Ishikawa (cell line): ENCODE results near the gene RAPGEFL1.
A peak's percentile ranks its signal among the peaks of the same experiment; 100 is the strongest.

Experiments
- CEBPB ChIP-seq: IDR thresholded peaks from 2 replicates; pipeline ENCODE4 v1.6.1; 2012
- CREB1 ChIP-seq: IDR thresholded peaks from 2 replicates; pipeline ENCODE4 v1.6.1; 2012; ENCODE audit warnings: low read depth
- EGR1 ChIP-seq: IDR thresholded peaks from 2 replicates; pipeline ENCODE4 v1.6.1; 2012
- EP300 ChIP-seq: IDR thresholded peaks from 2 replicates; pipeline ENCODE4 v1.6.1; 2012; ENCODE audit warnings: borderline replicate concordance
- FOXM1 ChIP-seq: IDR thresholded peaks from 2 replicates; pipeline ENCODE4 v1.6.1; 2012; ENCODE audit warnings: low read depth, borderline replicate concordance
- MAX ChIP-seq: IDR thresholded peaks from 2 replicates; pipeline ENCODE4 v1.6.1; 2012
- NFIC ChIP-seq: IDR thresholded peaks from 2 replicates; pipeline ENCODE4 v1.6.1; 2012
- RAD21 ChIP-seq: IDR thresholded peaks from 2 replicates; pipeline ENCODE4 v1.6.1; 2012; ENCODE audit warnings: low read depth
- REST ChIP-seq: IDR thresholded peaks from 2 replicates; pipeline ENCODE4 v1.6.1; 2012; ENCODE audit warnings: low read depth, mild to moderate bottlenecking
- TAF1 ChIP-seq: IDR thresholded peaks from 2 replicates; pipeline ENCODE4 v1.6.1; 2012; ENCODE audit warnings: low read depth, mild to moderate bottlenecking
- TCF12 ChIP-seq: IDR thresholded peaks from 2 replicates; pipeline ENCODE4 v1.6.1; 2012; ENCODE audit warnings: low read depth
- TEAD4 ChIP-seq: IDR thresholded peaks from 2 replicates; pipeline ENCODE4 v1.6.1; 2012
- USF1 ChIP-seq: IDR thresholded peaks from 2 replicates; pipeline ENCODE4 v1.6.1; 2012
- YY1 ChIP-seq: IDR thresholded peaks from 2 replicates; pipeline ENCODE4 v1.6.1; 2012; ENCODE audit warnings: low read depth
- ZBTB7A ChIP-seq: IDR thresholded peaks from 2 replicates; pipeline ENCODE4 v1.6.1; 2012; ENCODE audit warnings: low read depth

RAPGEFL1 gene

GRCh38 chr17:40173778-40174135, 3.5 kb upstream of the RAPGEFL1 start:
- no peak for TF ChIP-seq FOXM1
- no peak for TF ChIP-seq CREB1
- no peak for TF ChIP-seq TEAD4
- TF ChIP-seq CEBPB: no peak
- TF ChIP-seq EGR1: no peak
- TF ChIP-seq REST: no peak
- no peak for TF ChIP-seq NFIC
- TF ChIP-seq RAD21: no peak
- TF ChIP-seq TAF1: no peak
- no peak for TF ChIP-seq TCF12
- no peak for TF ChIP-seq USF1

- no peak for TF ChIP-seq MAX
These were observed 2.8 kb upstream of the RAPGEFL1 start for GRCh38 chr17:40174514-40174913.

GRCh38 chr17:40175928-40176753, 1.1 kb upstream of the RAPGEFL1 start:
- peak; percentile 46 for TF ChIP-seq TEAD4
- TF ChIP-seq EGR1: no peak
- no peak for TF ChIP-seq REST
- no peak for TF ChIP-seq ZBTB7A
- TF ChIP-seq TAF1: no peak
- TF ChIP-seq CREB1: no peak
- no peak for TF ChIP-seq TCF12
- TF ChIP-seq MAX: peak; percentile 58; the same call in 1 of the 2 replicates
- no peak for TF ChIP-seq NFIC

GRCh38 chr17:40176754-40177110, 538 bp upstream of the RAPGEFL1 start:
- TF ChIP-seq USF1 (no peak), TCF12 (no peak), EP300 (no peak), TEAD4 (no peak), TAF1 (no peak), FOXM1 (no peak), YY1 (no peak), NFIC (no peak), REST (no peak), MAX (no peak), EGR1 (no peak), CEBPB (no peak), ZBTB7A (no peak), RAD21 (no peak), CREB1 (no peak)

- TF ChIP-seq REST: peak; percentile 53
- no peak for TF ChIP-seq TCF12
These were observed 841 bp downstream of the RAPGEFL1 start for GRCh38 chr17:40178021-40178601.
